Ectodermal cell (in vitro differentiated cells): Measurements from ENCODE around the gene WNT11.

Experiments
- H3K27ac ChIP-seq: 2 replicates; pipeline ENCODE4 v1.7.0; 2013; ENCODE audit warnings: mild to moderate bottlenecking, low read depth, low read length; ENCODE audit not compliant: insufficient read depth, poor library complexity, severe bottlenecking
- H3K27me3 ChIP-seq: 2 replicates; pipeline ENCODE4 v1.7.0; 2013; ENCODE audit warnings: mild to moderate bottlenecking, low read length; ENCODE audit not compliant: insufficient read depth, control insufficient read depth, poor library complexity, severe bottlenecking
- H3K36me3 ChIP-seq: one replicate; pipeline ENCODE4 v1.7.0; 2013; ENCODE audit warnings: low read length; ENCODE audit not compliant: control insufficient read depth, insufficient read depth
- H3K4me1 ChIP-seq: one replicate; pipeline ENCODE4 v1.7.0; 2013; ENCODE audit warnings: low read length; ENCODE audit not compliant: control insufficient read depth, insufficient read depth
- H3K4me3 ChIP-seq: 2 replicates; pipeline ENCODE4 v1.7.0; 2013; ENCODE audit warnings: low read depth, low read length, control low read depth; ENCODE audit not compliant: insufficient read depth
- H3K9me3 ChIP-seq: 2 replicates; pipeline ENCODE4 v1.7.0; 2013; ENCODE audit warnings: mild to moderate bottlenecking, low read length, moderate library complexity; ENCODE audit not compliant: control insufficient read depth
- WGBS, 2 experiments: methylation state at CpG; one replicate each; pipeline ENCODE4 v1.1.7; 2013; ENCODE audit warnings: missing lambda C conversion rate in 2 of 2; 5-methylcytosine and 5-hydroxymethylcytosine counted together

WNT11 gene

GRCh38 chr11:76218449-76219178 lies 12.3 kb upstream of the WNT11 start:
- Histone ChIP-seq H3K9me3 (no peaks in the 10 kb centered on the region), H3K27ac (no peak overlapping the region), H3K4me1 (peaks cover 9% of the 10 kb centered on the region), H3K36me3 (no peaks in the 10 kb centered on the region), H3K4me3 (no peak overlapping the region), H3K27me3 (no peaks in the 10 kb centered on the region)
- WGBS, 2 experiments: 76 to 79% methylated on average over 9 of the region's 9 CpGs

- no peaks in the 10 kb centered on the region for H3K9me3 ChIP-seq
- H3K4me3 ChIP-seq: no peak overlapping the region
- no peaks in the 10 kb centered on the region for H3K36me3 ChIP-seq
- H3K27ac ChIP-seq: no peak overlapping the region
- H3K27me3 ChIP-seq: peaks cover 7% of the 10 kb centered on the region
- 82 to 85% methylated on average over 8 of the region's 8 CpGs for WGBS, 2 experiments
- H3K4me1 ChIP-seq: peaks cover 9% of the 10 kb centered on the region
Observed at GRCh38 chr11:76217653-76218160, 11.4 kb upstream of the WNT11 start.

- 78 to 85% methylated on average over 9 of the region's 9 CpGs for WGBS, 2 experiments
- H3K4me1 ChIP-seq: peaks cover 9% of the 10 kb centered on the region
- no peaks in the 10 kb centered on the region for H3K36me3 ChIP-seq
- H3K27me3 ChIP-seq: peaks cover 17% of the 10 kb centered on the region
- H3K9me3 ChIP-seq: no peaks in the 10 kb centered on the region
- H3K27ac ChIP-seq: no peak overlapping the region
- H3K4me3 ChIP-seq: no peak overlapping the region
Observed at GRCh38 chr11:76216536-76217325, 10.4 kb upstream of the WNT11 start.

- 84 to 85% methylated on average over 6 of the region's 6 CpGs for WGBS, 2 experiments
- Histone ChIP-seq H3K9me3 (no peaks in the 10 kb centered on the region), H3K4me3 (no peak overlapping the region), H3K36me3 (no peaks in the 10 kb centered on the region), H3K27ac (no peak overlapping the region), H3K27me3 (peaks cover 25% of the 10 kb centered on the region), H3K4me1 (peaks cover 9% of the 10 kb centered on the region)
Observed at GRCh38 chr11:76215941-76216340, 9.6 kb upstream of the WNT11 start.

GRCh38 chr11:76214968-76215548 lies 8.8 kb upstream of the WNT11 start:
- no peak overlapping the region for H3K4me3 ChIP-seq
- no peaks in the 10 kb centered on the region for H3K36me3 ChIP-seq
- peaks cover 9% of the 10 kb centered on the region for H3K4me1 ChIP-seq
- no peak overlapping the region for H3K27ac ChIP-seq
- H3K9me3 ChIP-seq: no peaks in the 10 kb centered on the region
- WGBS, 2 experiments: 92 to 94% methylated on average over 7 of the region's 7 CpGs
- peaks cover 34% of the 10 kb centered on the region for H3K27me3 ChIP-seq

GRCh38 chr11:76214186-76214585 lies 7.9 kb upstream of the WNT11 start:
- Histone ChIP-seq H3K9me3 (no peaks in the 10 kb centered on the region), H3K36me3 (no peaks in the 10 kb centered on the region), H3K4me3 (no peak overlapping the region), H3K27ac (no peak overlapping the region), H3K27me3 (peaks cover 43% of the 10 kb centered on the region), H3K4me1 (peaks cover 15% of the 10 kb centered on the region)
- 87 to 96% methylated on average over 4 to 5 of the region's 5 CpGs for WGBS, 2 experiments

GRCh38 chr11:76212086-76213035 lies 6.1 kb upstream of the WNT11 start:
- 88 to 90% methylated on average over 7 of the region's 7 CpGs for WGBS, 2 experiments
- Histone ChIP-seq H3K4me1 (peaks cover 26% of the 10 kb centered on the region), H3K9me3 (no peaks in the 10 kb centered on the region), H3K36me3 (no peaks in the 10 kb centered on the region), H3K27ac (no peak overlapping the region), H3K27me3 (peaks cover 61% of the 10 kb centered on the region), H3K4me3 (no peak overlapping the region)

GRCh38 chr11:76210931-76211851 lies 4.9 kb upstream of the WNT11 start:
- Histone ChIP-seq H3K27me3 (peaks cover 73% of the 10 kb centered on the region), H3K4me1 (peaks cover 19% of the 10 kb centered on the region), H3K9me3 (no peaks in the 10 kb centered on the region), H3K27ac (no peak overlapping the region), H3K36me3 (no peaks in the 10 kb centered on the region), H3K4me3 (peak overlapping the region; percentile 39)
- 8% methylated on average over 35 of the region's 35 CpGs for WGBS, 2 experiments
